Measurements from ENCODE around the gene CSMD2.

CSMD2 gene

GRCh38 chr1:33684396-33685179, 480.4 kb downstream of the CSMD2 start:
- Histone ChIP-seq H3K27me3 (ENCODE audit: low read depth, low read length) (no peaks in the 10 kb centered on the region), H3K9me3 (ENCODE audit: control insufficient read depth in 1 of 2, low read length in 2 of 2) (peaks cover 0 to 3% of the 10 kb centered on the region in 2 donors), H3K27ac (ENCODE audit: low read length) (no peak overlapping the region)

DNA sequence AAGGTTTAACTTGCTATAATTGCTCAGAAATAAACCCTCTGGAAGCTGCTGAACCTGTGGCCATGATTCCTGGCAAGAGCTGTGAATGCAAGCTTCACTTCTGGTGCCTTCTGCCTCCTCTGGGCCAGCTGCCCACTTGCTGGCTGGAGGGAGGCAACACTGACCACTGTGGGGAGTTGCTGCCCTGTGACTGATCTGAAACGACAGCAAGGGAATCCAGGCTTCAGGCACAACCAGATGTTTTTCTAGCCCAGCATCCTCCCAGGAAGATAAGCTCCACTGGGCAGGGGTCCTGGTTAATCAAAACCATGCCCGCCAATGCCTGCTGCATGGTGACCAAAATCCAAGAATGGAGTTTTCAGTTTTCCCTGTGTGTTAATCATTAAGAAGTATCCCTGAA, 481.1 kb downstream of the CSMD2 start:
- Histone ChIP-seq H3K36me3 (ENCODE audit: control insufficient read depth in 1 of 2, insufficient read depth in 2 of 2, low read length in 2 of 2) (no peaks in the 10 kb centered on the region), H3K27ac (ENCODE audit: low read length) (no peak overlapping the region), H3K9me3 (ENCODE audit: control insufficient read depth in 1 of 2, low read length in 2 of 2) (peaks cover 0 to 3% of the 10 kb centered on the region in 2 donors), H3K27me3 (ENCODE audit: low read depth, low read length) (no peaks in the 10 kb centered on the region), H3K4me3 (ENCODE audit: low read depth in 1 of 2, low read length in 2 of 2) (no peak overlapping the region), H3K4me1 (ENCODE audit: control insufficient read depth in 1 of 2, insufficient read depth in 2 of 2, low read length in 2 of 2) (no peaks in the 10 kb centered on the region)

More at GRCh38 chr1:33684396-33685179, 480.4 kb downstream of the CSMD2 start:
- no peaks in the 10 kb centered on the region for H3K36me3 ChIP-seq (ENCODE audit: control insufficient read depth in 1 of 2, insufficient read depth in 2 of 2, low read length in 2 of 2)
- no peaks in the 10 kb centered on the region for H3K4me1 ChIP-seq (ENCODE audit: control insufficient read depth in 1 of 2, insufficient read depth in 2 of 2, low read length in 2 of 2)
- no peak overlapping the region for H3K4me3 ChIP-seq (ENCODE audit: low read depth in 1 of 2, low read length in 2 of 2)

- Histone ChIP-seq H3K9me3 (ENCODE audit: control insufficient read depth in 1 of 2, low read length in 2 of 2) (peaks cover 0 to 3% of the 10 kb centered on the region in 2 donors), H3K4me3 (ENCODE audit: low read depth in 1 of 2, low read length in 2 of 2) (no peak overlapping the region), H3K27me3 (ENCODE audit: low read depth, low read length) (no peaks in the 10 kb centered on the region)
Observed at GRCh38 chr1:33682371-33682770, 482.7 kb downstream of the CSMD2 start.

DNA sequence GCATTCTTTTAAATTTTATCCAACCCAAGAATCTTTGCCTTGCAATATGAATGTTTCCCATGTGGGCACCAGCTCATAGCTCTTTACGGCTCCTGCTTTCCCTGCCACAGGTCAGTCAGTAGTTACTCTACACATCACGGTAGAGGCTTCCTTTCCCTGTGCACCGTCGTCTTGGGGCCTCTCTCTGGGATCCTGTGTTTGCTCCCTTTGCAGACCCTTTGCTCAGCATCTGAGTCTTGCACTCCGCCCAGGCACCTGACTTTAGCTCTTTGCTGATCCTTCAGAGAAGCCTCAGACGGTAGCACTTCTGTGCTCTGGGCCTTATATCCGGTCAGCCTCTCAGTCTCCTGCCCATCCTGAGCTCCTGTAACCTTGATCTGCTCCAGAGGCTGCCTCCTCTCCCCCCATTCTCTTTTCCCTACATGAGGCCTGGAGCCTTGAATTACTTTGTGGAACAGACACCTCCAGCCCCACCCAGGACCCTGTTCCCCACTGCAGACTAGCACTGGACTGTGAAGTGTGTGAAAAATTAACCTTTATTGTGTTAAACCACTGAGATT, 484.7 kb downstream of the CSMD2 start:
- H3K9me3 ChIP-seq (ENCODE audit: control insufficient read depth in 1 of 2, low read length in 2 of 2) = peaks cover 0 to 3% of the 10 kb centered on the region in 2 donors
- H3K27ac ChIP-seq (ENCODE audit: low read length) = no peak overlapping the region
- no peaks in the 10 kb centered on the region for H3K4me1 ChIP-seq (ENCODE audit: control insufficient read depth in 1 of 2, insufficient read depth in 2 of 2, low read length in 2 of 2)
- H3K27me3 ChIP-seq (ENCODE audit: low read depth, low read length) = no peaks in the 10 kb centered on the region
- no peaks in the 10 kb centered on the region for H3K36me3 ChIP-seq (ENCODE audit: control insufficient read depth in 1 of 2, insufficient read depth in 2 of 2, low read length in 2 of 2)
- H3K4me3 ChIP-seq (ENCODE audit: low read depth in 1 of 2, low read length in 2 of 2) = no peak overlapping the region

More at GRCh38 chr1:33682371-33682770, 482.7 kb downstream of the CSMD2 start:
- no peak overlapping the region for H3K27ac ChIP-seq (ENCODE audit: low read length)
- H3K36me3 ChIP-seq (ENCODE audit: control insufficient read depth in 1 of 2, insufficient read depth in 2 of 2, low read length in 2 of 2) = no peaks in the 10 kb centered on the region
- no peaks in the 10 kb centered on the region for H3K4me1 ChIP-seq (ENCODE audit: control insufficient read depth in 1 of 2, insufficient read depth in 2 of 2, low read length in 2 of 2)

GRCh38 chr1:33670567-33670966, 494.5 kb downstream of the CSMD2 start:
- H3K4me3 ChIP-seq (ENCODE audit: low read depth in 1 of 2, low read length in 2 of 2) = no peak overlapping the region
- H3K36me3 ChIP-seq (ENCODE audit: control insufficient read depth in 1 of 2, insufficient read depth in 2 of 2, low read length in 2 of 2) = no peaks in the 10 kb centered on the region
- H3K27ac ChIP-seq (ENCODE audit: low read length) = no peak overlapping the region
- H3K4me1 ChIP-seq (ENCODE audit: control insufficient read depth in 1 of 2, insufficient read depth in 2 of 2, low read length in 2 of 2) = no peaks in the 10 kb centered on the region
- H3K9me3 ChIP-seq (ENCODE audit: control insufficient read depth in 1 of 2, low read length in 2 of 2) = no peaks in the 10 kb centered on the region
- no peaks in the 10 kb centered on the region for H3K27me3 ChIP-seq (ENCODE audit: low read depth, low read length)

GRCh38 chr1:33668695-33669094, 496.3 kb downstream of the CSMD2 start:
- Histone ChIP-seq H3K4me1 (ENCODE audit: control insufficient read depth in 1 of 2, insufficient read depth in 2 of 2, low read length in 2 of 2) (no peaks in the 10 kb centered on the region), H3K36me3 (ENCODE audit: control insufficient read depth in 1 of 2, insufficient read depth in 2 of 2, low read length in 2 of 2) (no peaks in the 10 kb centered on the region), H3K27ac (ENCODE audit: low read length) (no peak overlapping the region), H3K9me3 (ENCODE audit: control insufficient read depth in 1 of 2, low read length in 2 of 2) (no peaks in the 10 kb centered on the region), H3K4me3 (ENCODE audit: low read depth in 1 of 2, low read length in 2 of 2) (no peak overlapping the region), H3K27me3 (ENCODE audit: low read depth, low read length) (no peaks in the 10 kb centered on the region)

- Histone ChIP-seq H3K27ac (ENCODE audit: low read length) (no peak overlapping the region), H3K27me3 (ENCODE audit: low read depth, low read length) (no peaks in the 10 kb centered on the region), H3K4me1 (ENCODE audit: control insufficient read depth in 1 of 2, insufficient read depth in 2 of 2, low read length in 2 of 2) (no peaks in the 10 kb centered on the region), H3K4me3 (ENCODE audit: low read depth in 1 of 2, low read length in 2 of 2) (no peak overlapping the region), H3K36me3 (ENCODE audit: control insufficient read depth in 1 of 2, insufficient read depth in 2 of 2, low read length in 2 of 2) (no peaks in the 10 kb centered on the region), H3K9me3 (ENCODE audit: control insufficient read depth in 1 of 2, low read length in 2 of 2) (no peaks in the 10 kb centered on the region)
Observed at GRCh38 chr1:33667386-33668282, 497.4 kb downstream of the CSMD2 start.

GRCh38 chr1:33666616-33667015, 498.4 kb downstream of the CSMD2 start:
- H3K36me3 ChIP-seq (ENCODE audit: control insufficient read depth in 1 of 2, insufficient read depth in 2 of 2, low read length in 2 of 2) = no peaks in the 10 kb centered on the region
- no peaks in the 10 kb centered on the region for H3K27me3 ChIP-seq (ENCODE audit: low read depth, low read length)
- H3K27ac ChIP-seq (ENCODE audit: low read length) = no peak overlapping the region
- peaks cover 0 to 4% of the 10 kb centered on the region in 2 donors for H3K4me1 ChIP-seq (ENCODE audit: control insufficient read depth in 1 of 2, insufficient read depth in 2 of 2, low read length in 2 of 2)
- H3K4me3 ChIP-seq (ENCODE audit: low read depth in 1 of 2, low read length in 2 of 2) = no peak overlapping the region
- no peaks in the 10 kb centered on the region for H3K9me3 ChIP-seq (ENCODE audit: control insufficient read depth in 1 of 2, low read length in 2 of 2)

GRCh38 chr1:33661811-33662454, 503.1 kb downstream of the CSMD2 start:
- Histone ChIP-seq H3K27me3 (ENCODE audit: low read depth, low read length) (no peaks in the 10 kb centered on the region), H3K4me1 (ENCODE audit: control insufficient read depth in 1 of 2, insufficient read depth in 2 of 2, low read length in 2 of 2) (peaks cover 0 to 10% of the 10 kb centered on the region in 2 donors), H3K27ac (ENCODE audit: low read length) (no peak overlapping the region), H3K4me3 (ENCODE audit: low read depth in 1 of 2, low read length in 2 of 2) (no peak overlapping the region), H3K36me3 (ENCODE audit: control insufficient read depth in 1 of 2, insufficient read depth in 2 of 2, low read length in 2 of 2) (no peaks in the 10 kb centered on the region), H3K9me3 (ENCODE audit: control insufficient read depth in 1 of 2, low read length in 2 of 2) (no peaks in the 10 kb centered on the region)

GRCh38 chr1:33660956-33661355, 504.1 kb downstream of the CSMD2 start:
- Histone ChIP-seq H3K9me3 (ENCODE audit: control insufficient read depth in 1 of 2, low read length in 2 of 2) (no peaks in the 10 kb centered on the region), H3K27me3 (ENCODE audit: low read depth, low read length) (no peaks in the 10 kb centered on the region), H3K4me1 (ENCODE audit: control insufficient read depth in 1 of 2, insufficient read depth in 2 of 2, low read length in 2 of 2) (peaks cover 0 to 10% of the 10 kb centered on the region in 2 donors), H3K4me3 (ENCODE audit: low read depth in 1 of 2, low read length in 2 of 2) (no peak overlapping the region), H3K27ac (ENCODE audit: low read length) (no peak overlapping the region), H3K36me3 (ENCODE audit: control insufficient read depth in 1 of 2, insufficient read depth in 2 of 2, low read length in 2 of 2) (no peaks in the 10 kb centered on the region)

- peaks cover 0 to 10% of the 10 kb centered on the region in 2 donors for H3K4me1 ChIP-seq (ENCODE audit: control insufficient read depth in 1 of 2, insufficient read depth in 2 of 2, low read length in 2 of 2)
- H3K4me3 ChIP-seq (ENCODE audit: low read depth in 1 of 2, low read length in 2 of 2) = no peak overlapping the region
Observed at GRCh38 chr1:33660244-33660643, 504.8 kb downstream of the CSMD2 start.

More at GRCh38 chr1:33660244-33660643, 504.8 kb downstream of the CSMD2 start:
- no peaks in the 10 kb centered on the region for H3K36me3 ChIP-seq (ENCODE audit: control insufficient read depth in 1 of 2, insufficient read depth in 2 of 2, low read length in 2 of 2)
- H3K27ac ChIP-seq (ENCODE audit: low read length) = no peak overlapping the region
- H3K27me3 ChIP-seq (ENCODE audit: low read depth, low read length) = no peaks in the 10 kb centered on the region
- H3K9me3 ChIP-seq (ENCODE audit: control insufficient read depth in 1 of 2, low read length in 2 of 2) = no peaks in the 10 kb centered on the region

All from muscle layer of duodenum (tissue), 2 donors.